Measurements from ENCODE around the gene LINGO4.

LINGO4 gene

GRCh38 chr1:151756291-151756690 lies 48.9 kb downstream of the LINGO4 start:
- ChIA-PET CTCF (interaction anchor here (1.2 kb wide), 1 partner anchor 139 kb away, joined by 3 read pairs; no protein-coding TSS in a partner anchor), POLR2A (no interaction called here)
- WGBS (ENCODE audit: insufficient coverage): no CpG with 5 or more reads among the region's 1 CpG
- Histone ChIP-seq H3K36me3 (ENCODE audit: control insufficient read depth in 4 of 4, insufficient read depth in 4 of 4, low read length in 3 of 4) (peaks cover 9 to 37% (median 21%) of the 10 kb centered on the region in 4 experiments), H3K9me3 (ENCODE audit: control extremely low read depth in 1 of 5, control insufficient read depth in 4 of 5, insufficient read depth in 2 of 5, low read depth in 1 of 5, low read length in 4 of 5) (no peaks in the 10 kb centered on the region), H3K27me3 (replicated peaks in 2 of 5; ENCODE audit: control insufficient read depth in 4 of 5, insufficient read depth in 5 of 5, low read length in 4 of 5) (no peaks in the 10 kb centered on the region), H3K27ac (ENCODE audit: insufficient read depth in 1 of 2, low read depth in 1 of 2, low read length in 2 of 2, poor library complexity in 1 of 2, severe bottlenecking in 2 of 2) (no peak overlapping the region), H3K4me3 (ENCODE audit: control insufficient read depth in 1 of 7, extremely low read depth in 1 of 7, insufficient read depth in 4 of 7, low read depth in 2 of 7, low read length in 6 of 7) (no peak overlapping the region), H3K4me1 (ENCODE audit: control extremely low read depth in 1 of 4, control insufficient read depth in 4 of 4, insufficient read depth in 4 of 4, low read length in 3 of 4) (no peaks in the 10 kb centered on the region)
- DNase-seq: no peak

Measured in common myeloid progenitor, CD34-positive (primary cell).